Measurements from ENCODE around the gene IL17C.
"Not testable (repeated sequence)": the region's sequence is repeated elsewhere in the genome, so short reads cannot be mapped to it uniquely, and the experiment has no call there.

Gene IL17C

DNA sequence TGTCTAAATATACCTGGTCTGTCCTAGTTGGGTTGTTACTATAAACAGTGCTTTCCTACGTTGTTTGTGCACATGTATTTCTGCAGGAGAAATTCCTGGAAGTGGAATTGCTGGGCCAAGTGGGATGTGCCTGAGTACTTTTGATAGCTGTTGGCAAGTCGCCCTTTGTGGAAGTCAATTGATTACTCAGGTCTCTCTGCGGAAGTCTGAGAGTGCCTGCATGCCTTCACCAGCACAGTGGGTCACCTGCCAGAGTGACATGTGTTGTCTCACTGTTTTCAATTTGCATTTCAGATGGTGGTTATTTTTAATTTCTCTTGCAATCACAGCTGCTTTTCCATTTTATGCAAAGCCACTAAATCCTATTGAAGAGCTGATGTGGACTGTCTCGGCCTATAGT, 26.8 kb downstream of the IL17C start:
- TF ChIP-seq, protein P1, sequence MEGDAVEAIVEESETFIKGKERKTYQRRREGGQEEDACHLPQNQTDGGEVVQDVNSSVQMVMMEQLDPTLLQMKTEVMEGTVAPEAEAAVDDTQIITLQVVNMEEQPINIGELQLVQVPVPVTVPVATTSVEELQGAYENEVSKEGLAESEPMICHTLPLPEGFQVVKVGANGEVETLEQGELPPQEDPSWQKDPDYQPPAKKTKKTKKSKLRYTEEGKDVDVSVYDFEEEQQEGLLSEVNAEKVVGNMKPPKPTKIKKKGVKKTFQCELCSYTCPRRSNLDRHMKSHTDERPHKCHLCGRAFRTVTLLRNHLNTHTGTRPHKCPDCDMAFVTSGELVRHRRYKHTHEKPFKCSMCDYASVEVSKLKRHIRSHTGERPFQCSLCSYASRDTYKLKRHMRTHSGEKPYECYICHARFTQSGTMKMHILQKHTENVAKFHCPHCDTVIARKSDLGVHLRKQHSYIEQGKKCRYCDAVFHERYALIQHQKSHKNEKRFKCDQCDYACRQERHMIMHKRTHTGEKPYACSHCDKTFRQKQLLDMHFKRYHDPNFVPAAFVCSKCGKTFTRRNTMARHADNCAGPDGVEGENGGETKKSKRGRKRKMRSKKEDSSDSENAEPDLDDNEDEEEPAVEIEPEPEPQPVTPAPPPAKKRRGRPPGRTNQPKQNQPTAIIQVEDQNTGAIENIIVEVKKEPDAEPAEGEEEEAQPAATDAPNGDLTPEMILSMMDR (IDR thresholded peaks at IDR 0.05; ENCODE audit: insufficient read depth, low read length, poor library complexity, severe bottlenecking), result no peak
- no peaks in the 10 kb centered on the region for H3K27me3 ChIP-seq (replicated peaks; ENCODE audit: control insufficient read depth, insufficient read depth, low read length)
- no peak for DNase-seq (ENCODE audit: extremely low read depth, insufficient read length)
- no peak overlapping the region for H3K4me3 ChIP-seq (replicated peaks; ENCODE audit: low read depth, low read length)
- peaks cover under 1% of the 10 kb centered on the region for H3K36me3 ChIP-seq (ENCODE audit: control insufficient read depth, insufficient read depth, low read length)

GRCh38 chr16:88665570-88665969, 27.2 kb downstream of the IL17C start:
- Histone ChIP-seq H3K4me3 (replicated peaks; ENCODE audit: low read depth, low read length) (no peak overlapping the region), H3K36me3 (ENCODE audit: control insufficient read depth, insufficient read depth, low read length) (no peaks in the 10 kb centered on the region; the same call in 1 of the 2 replicates), H3K27me3 (replicated peaks; ENCODE audit: control insufficient read depth, insufficient read depth, low read length) (no peaks in the 10 kb centered on the region)
- TF ChIP-seq, protein P1 (IDR thresholded peaks at IDR 0.05; ENCODE audit: insufficient read depth, low read length, poor library complexity, severe bottlenecking), result no peak
- DNase-seq (ENCODE audit: extremely low read depth, insufficient read length), result no peak

- TF ChIP-seq, protein P1 (IDR thresholded peaks at IDR 0.05; ENCODE audit: insufficient read depth, low read length, poor library complexity, severe bottlenecking), result no peak
- H3K4me3 ChIP-seq (replicated peaks; ENCODE audit: low read depth, low read length), result no peak overlapping the region
- no peaks in the 10 kb centered on the region for H3K27me3 ChIP-seq (replicated peaks; ENCODE audit: control insufficient read depth, insufficient read depth, low read length)
- DNase-seq (ENCODE audit: extremely low read depth, insufficient read length), result no peak
- H3K36me3 ChIP-seq (ENCODE audit: control insufficient read depth, insufficient read depth, low read length), result no peaks in the 10 kb centered on the region; the same call in none of the 2 replicates
Measured at GRCh38 chr16:88667461-88667860, 29.1 kb downstream of the IL17C start.

GRCh38 chr16:88669493-88669892, 31.1 kb downstream of the IL17C start:
- not testable (repeated sequence) for H3K4me3 ChIP-seq (replicated peaks; ENCODE audit: low read depth, low read length); DNase-seq (ENCODE audit: extremely low read depth, insufficient read length); H3K27me3 ChIP-seq (replicated peaks; ENCODE audit: control insufficient read depth, insufficient read depth, low read length)

GRCh38 chr16:88669980-88670379, 31.6 kb downstream of the IL17C start:
- TF ChIP-seq, protein P1 (IDR thresholded peaks at IDR 0.05; ENCODE audit: insufficient read depth, low read length, poor library complexity, severe bottlenecking), result no peak
- H3K36me3 ChIP-seq (ENCODE audit: control insufficient read depth, insufficient read depth, low read length), result no peaks in the 10 kb centered on the region; the same call in none of the 2 replicates
- no peak for DNase-seq (ENCODE audit: extremely low read depth, insufficient read length)
- H3K27me3 ChIP-seq (replicated peaks; ENCODE audit: control insufficient read depth, insufficient read depth, low read length), result no peaks in the 10 kb centered on the region
- H3K4me3 ChIP-seq (replicated peaks; ENCODE audit: low read depth, low read length), result no peak overlapping the region

More at GRCh38 chr16:88669493-88669892, 31.1 kb downstream of the IL17C start:
- H3K36me3 ChIP-seq (ENCODE audit: control insufficient read depth, insufficient read depth, low read length), result not testable (repeated sequence)

GRCh38 chr16:88671806-88672205, 33.4 kb downstream of the IL17C start:
- Histone ChIP-seq H3K27me3 (replicated peaks; ENCODE audit: control insufficient read depth, insufficient read depth, low read length) (no peaks in the 10 kb centered on the region), H3K36me3 (ENCODE audit: control insufficient read depth, insufficient read depth, low read length) (no peaks in the 10 kb centered on the region; the same call in none of the 2 replicates), H3K4me3 (replicated peaks; ENCODE audit: low read depth, low read length) (no peak overlapping the region)
- TF ChIP-seq, protein P1 (IDR thresholded peaks at IDR 0.05; ENCODE audit: insufficient read depth, low read length, poor library complexity, severe bottlenecking), result no peak
- DNase-seq (ENCODE audit: extremely low read depth, insufficient read length), result no peak

Measured in GM06990 (cell line).